SK-N-SH treated with all-trans-retinoic acid at 6 μM for 48 hours (cell line): Measurements from ENCODE around the gene OOSP4A.

Experiments used
- ATAC-seq: fragments of 200-7000 bp; cut with Tn5 transposase; 3 replicates; pipeline ENCODE4 v1.9.1; 2020; ENCODE audit warnings: mild to moderate bottlenecking, moderate library complexity
- BACH2 ChIP-seq: fragments of 250-450 bp; sonication (Bioruptor Pico); IDR thresholded peaks from 2 replicates; pipeline ENCODE4 v1.9.0; 2021; ENCODE audit warnings: mild to moderate bottlenecking, borderline replicate concordance
- CSDC2 ChIP-seq: fragments of 250-450 bp; sonication (Bioruptor Pico); IDR thresholded peaks from 2 replicates; pipeline ENCODE4 v1.5.0; 2020; ENCODE audit warnings: mild to moderate bottlenecking, moderate library complexity
- ESRRG ChIP-seq: fragments of 250-450 bp; sonication (Bioruptor Pico); IDR thresholded peaks from 2 replicates; pipeline ENCODE4 v1.6.1; 2021; ENCODE audit warnings: mild to moderate bottlenecking
- GLIS3 ChIP-seq: fragments of 250-450 bp; sonication (Bioruptor Pico); IDR thresholded peaks from 2 replicates; pipeline ENCODE4 v1.5.0; 2020; ENCODE audit warnings: mild to moderate bottlenecking, moderate library complexity
- ISL1 ChIP-seq: fragments of 250-450 bp; sonication (Bioruptor Pico); IDR thresholded peaks from 2 replicates; pipeline ENCODE4 v2.1.2; 2022; ENCODE audit warnings: mild to moderate bottlenecking, moderate library complexity
- OSR1 ChIP-seq: fragments of 250-450 bp; sonication (Bioruptor Pico); IDR thresholded peaks from 2 replicates; pipeline ENCODE4 v1.8.0; 2022; ENCODE audit warnings: moderate library complexity, mild to moderate bottlenecking, inconsistent platforms
- PPARA ChIP-seq: fragments of 250-450 bp; sonication (Bioruptor Pico); IDR thresholded peaks from 2 replicates; pipeline ENCODE4 v1.5.0; 2020; ENCODE audit warnings: mild to moderate bottlenecking, borderline replicate concordance
- RARB ChIP-seq: fragments of 250-450 bp; sonication (Bioruptor Pico); IDR thresholded peaks from 2 replicates; pipeline ENCODE4 v1.8.0; 2021; ENCODE audit warnings: mild to moderate bottlenecking, moderate library complexity
- SNAI2 ChIP-seq: fragments of 250-450 bp; sonication (Bioruptor Pico); IDR thresholded peaks from 2 replicates; pipeline ENCODE4 v1.5.0; 2020; ENCODE audit warnings: mild to moderate bottlenecking, moderate library complexity
- ZC3H10 ChIP-seq: fragments of 250-450 bp; sonication (Bioruptor Pico); IDR thresholded peaks from 2 replicates; pipeline ENCODE4 v1.5.1; 2021; ENCODE audit warnings: mild to moderate bottlenecking, moderate library complexity
- TF ChIP-seq, protein P1 (sequence below): fragments of 250-450 bp; sonication (Bioruptor Pico); IDR thresholded peaks from 2 replicates; pipeline ENCODE4 v1.5.1; 2021; ENCODE audit warnings: mild to moderate bottlenecking, moderate library complexity
- TF ChIP-seq, protein P2 (sequence below): fragments of 250-450 bp; sonication (Bioruptor Pico); IDR thresholded peaks from 2 replicates; pipeline ENCODE4 v1.5.1; 2020; ENCODE audit warnings: low read depth, mild to moderate bottlenecking, moderate library complexity
- TF ChIP-seq, protein P3 (sequence below): fragments of 250-450 bp; sonication (Bioruptor Pico); IDR thresholded peaks from 2 replicates; pipeline ENCODE4 v1.5.0; 2020; ENCODE audit warnings: mild to moderate bottlenecking, moderate library complexity
- TF ChIP-seq, protein P4 (sequence below): fragments of 250-450 bp; sonication (Bioruptor Pico); IDR thresholded peaks from 2 replicates; pipeline ENCODE4 v1.8.0; 2020; ENCODE audit warnings: mild to moderate bottlenecking, moderate library complexity, borderline replicate concordance
- TF ChIP-seq, protein P5 (sequence below): fragments of 250-450 bp; sonication (Bioruptor Pico); IDR thresholded peaks from 2 replicates; pipeline ENCODE4 v1.8.0; 2021; ENCODE audit warnings: low read depth, mild to moderate bottlenecking, moderate library complexity, borderline replicate concordance

OOSP4A gene

DNA sequence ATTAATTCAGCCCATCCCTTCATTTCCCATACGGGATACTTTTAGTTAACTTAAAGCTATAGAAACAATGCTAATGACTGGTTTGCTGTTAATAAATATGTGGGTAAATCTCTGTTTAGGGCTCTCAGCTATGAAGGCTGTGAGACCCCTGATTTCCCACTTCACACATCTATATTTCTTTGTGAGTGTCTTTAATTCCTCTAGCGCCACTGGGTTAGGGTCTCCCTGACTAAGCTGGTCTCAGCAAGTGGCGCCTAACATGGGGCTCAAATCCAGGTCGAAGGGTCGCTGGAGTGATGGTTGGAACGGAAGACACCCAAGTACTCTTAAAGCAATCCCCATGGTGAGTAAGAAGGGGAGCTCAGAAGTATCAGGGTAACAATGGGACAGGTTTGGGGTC lies 40.0 kb upstream of the OOSP4A start:
- TF ChIP-seq, protein P1, sequence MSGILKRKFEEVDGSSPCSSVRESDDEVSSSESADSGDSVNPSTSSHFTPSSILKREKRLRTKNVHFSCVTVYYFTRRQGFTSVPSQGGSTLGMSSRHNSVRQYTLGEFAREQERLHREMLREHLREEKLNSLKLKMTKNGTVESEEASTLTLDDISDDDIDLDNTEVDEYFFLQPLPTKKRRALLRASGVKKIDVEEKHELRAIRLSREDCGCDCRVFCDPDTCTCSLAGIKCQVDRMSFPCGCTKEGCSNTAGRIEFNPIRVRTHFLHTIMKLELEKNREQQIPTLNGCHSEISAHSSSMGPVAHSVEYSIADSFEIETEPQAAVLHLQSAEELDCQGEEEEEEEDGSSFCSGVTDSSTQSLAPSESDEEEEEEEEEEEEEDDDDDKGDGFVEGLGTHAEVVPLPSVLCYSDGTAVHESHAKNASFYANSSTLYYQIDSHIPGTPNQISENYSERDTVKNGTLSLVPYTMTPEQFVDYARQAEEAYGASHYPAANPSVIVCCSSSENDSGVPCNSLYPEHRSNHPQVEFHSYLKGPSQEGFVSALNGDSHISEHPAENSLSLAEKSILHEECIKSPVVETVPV (CRISPR knock-in tag), result no peak
- TF ChIP-seq, protein P2, sequence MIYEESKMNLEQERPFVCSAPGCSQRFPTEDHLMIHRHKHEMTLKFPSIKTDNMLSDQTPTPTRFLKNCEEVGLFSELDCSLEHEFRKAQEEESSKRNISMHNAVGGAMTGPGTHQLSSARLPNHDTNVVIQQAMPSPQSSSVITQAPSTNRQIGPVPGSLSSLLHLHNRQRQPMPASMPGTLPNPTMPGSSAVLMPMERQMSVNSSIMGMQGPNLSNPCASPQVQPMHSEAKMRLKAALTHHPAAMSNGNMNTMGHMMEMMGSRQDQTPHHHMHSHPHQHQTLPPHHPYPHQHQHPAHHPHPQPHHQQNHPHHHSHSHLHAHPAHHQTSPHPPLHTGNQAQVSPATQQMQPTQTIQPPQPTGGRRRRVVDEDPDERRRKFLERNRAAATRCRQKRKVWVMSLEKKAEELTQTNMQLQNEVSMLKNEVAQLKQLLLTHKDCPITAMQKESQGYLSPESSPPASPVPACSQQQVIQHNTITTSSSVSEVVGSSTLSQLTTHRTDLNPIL (CRISPR knock-in tag), result no peak
- TF ChIP-seq ZC3H10 (CRISPR knock-in tag) (no peak), PPARA (CRISPR knock-in tag) (no peak), BACH2 (CRISPR knock-in tag) (no peak), SNAI2 (CRISPR knock-in tag) (no peak), CSDC2 (CRISPR knock-in tag) (no peak), RARB (CRISPR knock-in tag) (no peak), OSR1 (no peak), ISL1 (no peak)
- TF ChIP-seq, protein P3, sequence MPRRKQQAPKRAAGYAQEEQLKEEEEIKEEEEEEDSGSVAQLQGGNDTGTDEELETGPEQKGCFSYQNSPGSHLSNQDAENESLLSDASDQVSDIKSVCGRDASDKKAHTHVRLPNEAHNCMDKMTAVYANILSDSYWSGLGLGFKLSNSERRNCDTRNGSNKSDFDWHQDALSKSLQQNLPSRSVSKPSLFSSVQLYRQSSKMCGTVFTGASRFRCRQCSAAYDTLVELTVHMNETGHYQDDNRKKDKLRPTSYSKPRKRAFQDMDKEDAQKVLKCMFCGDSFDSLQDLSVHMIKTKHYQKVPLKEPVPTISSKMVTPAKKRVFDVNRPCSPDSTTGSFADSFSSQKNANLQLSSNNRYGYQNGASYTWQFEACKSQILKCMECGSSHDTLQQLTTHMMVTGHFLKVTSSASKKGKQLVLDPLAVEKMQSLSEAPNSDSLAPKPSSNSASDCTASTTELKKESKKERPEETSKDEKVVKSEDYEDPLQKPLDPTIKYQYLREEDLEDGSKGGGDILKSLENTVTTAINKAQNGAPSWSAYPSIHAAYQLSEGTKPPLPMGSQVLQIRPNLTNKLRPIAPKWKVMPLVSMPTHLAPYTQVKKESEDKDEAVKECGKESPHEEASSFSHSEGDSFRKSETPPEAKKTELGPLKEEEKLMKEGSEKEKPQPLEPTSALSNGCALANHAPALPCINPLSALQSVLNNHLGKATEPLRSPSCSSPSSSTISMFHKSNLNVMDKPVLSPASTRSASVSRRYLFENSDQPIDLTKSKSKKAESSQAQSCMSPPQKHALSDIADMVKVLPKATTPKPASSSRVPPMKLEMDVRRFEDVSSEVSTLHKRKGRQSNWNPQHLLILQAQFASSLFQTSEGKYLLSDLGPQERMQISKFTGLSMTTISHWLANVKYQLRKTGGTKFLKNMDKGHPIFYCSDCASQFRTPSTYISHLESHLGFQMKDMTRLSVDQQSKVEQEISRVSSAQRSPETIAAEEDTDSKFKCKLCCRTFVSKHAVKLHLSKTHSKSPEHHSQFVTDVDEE (CRISPR knock-in tag), result no peak
- TF ChIP-seq, protein P4, sequence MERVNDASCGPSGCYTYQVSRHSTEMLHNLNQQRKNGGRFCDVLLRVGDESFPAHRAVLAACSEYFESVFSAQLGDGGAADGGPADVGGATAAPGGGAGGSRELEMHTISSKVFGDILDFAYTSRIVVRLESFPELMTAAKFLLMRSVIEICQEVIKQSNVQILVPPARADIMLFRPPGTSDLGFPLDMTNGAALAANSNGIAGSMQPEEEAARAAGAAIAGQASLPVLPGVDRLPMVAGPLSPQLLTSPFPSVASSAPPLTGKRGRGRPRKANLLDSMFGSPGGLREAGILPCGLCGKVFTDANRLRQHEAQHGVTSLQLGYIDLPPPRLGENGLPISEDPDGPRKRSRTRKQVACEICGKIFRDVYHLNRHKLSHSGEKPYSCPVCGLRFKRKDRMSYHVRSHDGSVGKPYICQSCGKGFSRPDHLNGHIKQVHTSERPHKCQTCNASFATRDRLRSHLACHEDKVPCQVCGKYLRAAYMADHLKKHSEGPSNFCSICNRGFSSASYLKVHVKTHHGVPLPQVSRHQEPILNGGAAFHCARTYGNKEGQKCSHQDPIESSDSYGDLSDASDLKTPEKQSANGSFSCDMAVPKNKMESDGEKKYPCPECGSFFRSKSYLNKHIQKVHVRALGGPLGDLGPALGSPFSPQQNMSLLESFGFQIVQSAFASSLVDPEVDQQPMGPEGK (CRISPR knock-in tag), result no peak
- TF ChIP-seq, protein P5, sequence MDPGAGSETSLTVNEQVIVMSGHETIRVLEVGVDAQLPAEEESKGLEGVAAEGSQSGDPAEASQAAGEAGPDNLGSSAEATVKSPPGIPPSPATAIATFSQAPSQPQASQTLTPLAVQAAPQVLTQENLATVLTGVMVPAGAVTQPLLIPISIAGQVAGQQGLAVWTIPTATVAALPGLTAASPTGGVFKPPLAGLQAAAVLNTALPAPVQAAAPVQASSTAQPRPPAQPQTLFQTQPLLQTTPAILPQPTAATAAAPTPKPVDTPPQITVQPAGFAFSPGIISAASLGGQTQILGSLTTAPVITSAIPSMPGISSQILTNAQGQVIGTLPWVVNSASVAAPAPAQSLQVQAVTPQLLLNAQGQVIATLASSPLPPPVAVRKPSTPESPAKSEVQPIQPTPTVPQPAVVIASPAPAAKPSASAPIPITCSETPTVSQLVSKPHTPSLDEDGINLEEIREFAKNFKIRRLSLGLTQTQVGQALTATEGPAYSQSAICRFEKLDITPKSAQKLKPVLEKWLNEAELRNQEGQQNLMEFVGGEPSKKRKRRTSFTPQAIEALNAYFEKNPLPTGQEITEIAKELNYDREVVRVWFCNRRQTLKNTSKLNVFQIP (CRISPR knock-in tag), result no peak
- ATAC-seq, result no peak

DNA sequence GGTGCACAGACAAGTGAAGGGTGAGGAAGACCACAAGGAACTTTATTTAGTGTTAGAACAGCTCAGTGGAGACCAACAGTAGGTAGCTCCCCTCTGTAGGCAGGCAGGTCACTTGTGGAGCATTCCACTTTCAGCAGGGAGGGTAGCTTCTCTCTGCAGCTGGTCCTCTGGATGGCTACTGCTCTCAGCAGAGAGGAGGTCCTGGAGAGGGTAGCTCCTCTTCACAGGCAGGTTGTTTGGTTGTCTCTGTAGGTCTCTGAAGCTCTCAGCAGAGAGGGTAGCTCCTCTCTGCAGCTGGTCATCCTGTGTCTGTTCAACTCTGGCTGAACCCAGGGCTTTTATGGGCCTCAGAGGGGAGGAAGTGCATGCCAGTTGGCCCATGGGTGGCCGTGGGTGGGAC lies 32.1 kb upstream of the OOSP4A start:
- ATAC-seq, result no peak
- TF ChIP-seq, protein P4 (CRISPR knock-in tag), result no peak
- TF ChIP-seq, protein P3 (CRISPR knock-in tag), result no peak
- no peak for TF ChIP-seq RARB (CRISPR knock-in tag)

DNA sequence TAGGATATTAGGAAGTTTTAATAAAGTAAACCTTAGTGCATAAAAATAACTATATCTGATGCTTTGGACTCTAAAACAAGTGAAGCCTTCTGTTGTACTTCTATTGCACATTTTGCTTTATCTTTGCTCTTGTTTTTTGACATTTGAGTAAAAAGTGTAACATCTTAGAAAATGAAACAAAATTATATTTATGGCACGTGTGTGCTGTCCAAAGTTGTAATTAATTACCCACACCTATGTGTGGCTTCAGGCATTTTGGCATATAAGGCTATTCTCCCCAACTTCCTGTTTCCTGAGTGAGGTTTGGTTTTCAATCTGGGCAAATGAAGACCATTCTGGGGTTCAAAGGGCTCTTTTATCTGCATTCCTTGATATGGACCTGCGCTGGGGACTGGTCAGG lies 25.7 kb upstream of the OOSP4A start, which contains the start of gene OOSP1:
TSS of gene OOSP1 (plus strand) at position 301 of the 400 bp plus-strand sequence. CDS start at position 324, 23 bp downstream.
- ATAC-seq, result no peak
- TF ChIP-seq GLIS3, result no peak
- no peak for TF ChIP-seq PPARA (CRISPR knock-in tag)
- no peak for TF ChIP-seq ESRRG (CRISPR knock-in tag)
- TF ChIP-seq, protein P3 (CRISPR knock-in tag), result no peak
- no peak for TF ChIP-seq OSR1
- TF ChIP-seq, protein P5 (CRISPR knock-in tag), result no peak
- no peak for TF ChIP-seq ISL1
- TF ChIP-seq, protein P2 (CRISPR knock-in tag), result no peak
- no peak for TF ChIP-seq ZC3H10 (CRISPR knock-in tag)
